ENCODE results near the gene OTUD7B.

OTUD7B gene

DNA sequence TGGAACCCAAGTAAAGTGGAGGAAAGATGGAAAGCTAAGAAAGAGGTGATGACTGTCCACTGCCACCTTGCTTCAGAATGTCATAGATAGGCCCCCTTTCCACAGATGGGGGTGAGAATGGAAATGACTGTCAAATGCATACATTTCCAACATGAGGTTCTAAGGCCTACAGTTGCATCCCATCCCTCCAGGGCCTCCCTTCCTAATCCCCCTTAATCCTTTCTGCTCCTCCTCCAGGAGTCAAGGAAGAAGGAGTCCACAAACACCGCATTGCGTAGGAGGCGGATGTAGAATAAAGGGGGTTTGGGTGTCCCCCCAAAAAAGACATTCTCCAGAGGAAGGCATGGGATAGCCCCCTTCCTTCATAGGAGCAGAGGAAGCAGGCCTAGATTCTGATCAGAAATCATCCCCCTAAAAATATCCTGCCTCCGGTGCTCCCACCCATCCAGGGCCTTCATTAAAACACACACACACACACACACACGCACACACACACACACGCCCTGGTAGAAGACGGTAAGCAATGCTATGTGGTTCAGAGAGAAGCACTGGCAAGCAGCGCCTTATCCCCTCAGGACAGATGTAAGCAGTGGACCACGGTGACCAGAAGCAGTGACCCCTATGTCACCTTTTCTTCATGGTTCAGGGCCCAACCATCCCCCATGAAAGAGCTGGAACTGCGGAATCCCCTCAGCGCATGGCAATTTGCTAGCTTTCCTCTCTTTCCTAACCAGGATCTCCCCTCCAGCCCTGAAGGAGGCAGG is 94.9 kb downstream of the OTUD7B start:
- peak overlapping the region; percentile 98 for H3K4me3 ChIP-seq (ENCODE audit: low read length)
- peak overlapping the region; percentile 6; the same call in 1 of the 2 replicates for H3K9ac ChIP-seq (ENCODE audit: low read depth, low read length)
- no peaks in the 10 kb centered on the region for H3K27me3 ChIP-seq (ENCODE audit: insufficient read depth, low read length)
- peaks cover 29% of the 10 kb centered on the region; the same call in 1 of the 2 replicates for H3K36me3 ChIP-seq (ENCODE audit: insufficient read depth, low read depth, low read length)
- peaks cover 14% of the 10 kb centered on the region for H3K4me1 ChIP-seq (ENCODE audit: insufficient read depth, low read length)
- H3K9me3 ChIP-seq (ENCODE audit: insufficient read depth, low read depth, low read length) = no peaks in the 10 kb centered on the region
- H3K27ac ChIP-seq (ENCODE audit: low read length) = no peak overlapping the region

- Histone ChIP-seq H3K27ac (ENCODE audit: low read length) (no peak overlapping the region), H3K27me3 (ENCODE audit: insufficient read depth, low read length) (no peaks in the 10 kb centered on the region), H3K4me3 (ENCODE audit: low read length) (no peak overlapping the region), H3K36me3 (ENCODE audit: insufficient read depth, low read depth, low read length) (peaks cover 40% of the 10 kb centered on the region; the same call in 1 of the 2 replicates), H3K9ac (ENCODE audit: low read depth, low read length) (no peak overlapping the region), H3K4me1 (ENCODE audit: insufficient read depth, low read length) (peaks cover 14% of the 10 kb centered on the region), H3K9me3 (ENCODE audit: insufficient read depth, low read depth, low read length) (no peaks in the 10 kb centered on the region)
These were observed 96.0 kb downstream of the OTUD7B start for GRCh38 chr1:149914545-149914944.

DNA sequence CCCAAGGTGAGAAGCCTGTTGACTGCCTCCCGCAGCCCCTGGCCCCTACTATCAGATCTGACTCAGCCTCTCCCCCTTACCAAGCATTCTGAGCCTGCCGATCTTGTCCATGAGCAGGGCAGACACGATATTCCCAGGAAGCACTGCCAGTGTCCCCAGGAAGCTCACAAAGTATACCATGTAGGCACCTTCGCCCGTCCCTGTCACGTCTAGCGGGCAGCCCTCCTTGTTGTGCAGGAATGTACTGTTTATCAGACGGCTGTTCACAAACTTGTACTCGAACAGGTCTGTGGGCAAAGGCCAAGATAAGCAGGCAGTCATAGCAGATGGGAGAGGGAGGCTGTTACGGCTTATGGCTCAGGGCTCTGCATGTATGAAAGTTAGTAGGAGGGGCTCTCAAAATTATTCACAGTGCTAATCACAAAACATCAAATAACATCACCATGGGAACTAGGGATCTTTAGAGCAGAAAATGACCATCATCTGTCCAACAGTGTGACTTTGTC is 103.9 kb downstream of the OTUD7B start:
- Histone ChIP-seq H3K4me3 (ENCODE audit: low read length) (no peak overlapping the region), H3K27ac (ENCODE audit: low read length) (no peak overlapping the region), H3K4me1 (ENCODE audit: insufficient read depth, low read length) (no peaks in the 10 kb centered on the region), H3K27me3 (ENCODE audit: insufficient read depth, low read length) (no peaks in the 10 kb centered on the region), H3K36me3 (ENCODE audit: insufficient read depth, low read depth, low read length) (peaks cover 69% of the 10 kb centered on the region), H3K9me3 (ENCODE audit: insufficient read depth, low read depth, low read length) (no peaks in the 10 kb centered on the region), H3K9ac (ENCODE audit: low read depth, low read length) (no peak overlapping the region)

DNA sequence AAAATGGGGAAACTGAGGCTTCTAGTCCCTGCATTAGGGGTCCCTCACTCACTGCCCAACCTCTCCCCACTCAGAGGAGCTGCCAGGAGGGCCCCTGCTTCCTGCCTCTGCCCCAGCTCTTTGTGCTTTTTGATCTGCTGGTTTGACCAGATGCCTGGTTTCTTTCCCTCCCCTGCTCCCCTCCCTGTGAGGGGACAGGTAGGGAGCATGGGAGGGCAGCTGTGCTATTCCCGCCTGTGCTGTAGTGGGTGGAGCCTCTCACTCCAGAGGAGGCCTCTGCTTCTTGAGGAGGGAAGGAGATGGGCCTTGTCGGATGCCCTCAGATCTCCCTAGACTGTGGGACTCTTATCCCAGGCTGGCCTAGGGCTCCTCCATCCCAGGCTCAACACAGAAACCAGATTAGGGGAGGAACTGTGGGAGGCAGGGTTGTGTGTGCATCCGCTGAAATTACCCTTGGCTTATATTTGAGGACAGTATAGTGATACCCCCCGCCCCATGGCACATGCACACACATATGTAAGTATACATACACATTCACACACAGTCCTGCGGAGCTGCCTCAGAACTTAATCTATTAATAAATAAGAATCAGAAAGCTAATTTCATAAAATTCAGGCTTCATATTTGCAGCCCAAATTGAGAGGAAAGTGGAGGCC is 106.6 kb downstream of the OTUD7B start:
- Histone ChIP-seq H3K9ac (ENCODE audit: low read depth, low read length) (no peak overlapping the region), H3K4me1 (ENCODE audit: insufficient read depth, low read length) (no peaks in the 10 kb centered on the region), H3K4me3 (ENCODE audit: low read length) (no peak overlapping the region), H3K9me3 (ENCODE audit: insufficient read depth, low read depth, low read length) (no peaks in the 10 kb centered on the region), H3K27ac (ENCODE audit: low read length) (no peak overlapping the region), H3K36me3 (ENCODE audit: insufficient read depth, low read depth, low read length) (peaks cover 43% of the 10 kb centered on the region), H3K27me3 (ENCODE audit: insufficient read depth, low read length) (no peaks in the 10 kb centered on the region)

DNA sequence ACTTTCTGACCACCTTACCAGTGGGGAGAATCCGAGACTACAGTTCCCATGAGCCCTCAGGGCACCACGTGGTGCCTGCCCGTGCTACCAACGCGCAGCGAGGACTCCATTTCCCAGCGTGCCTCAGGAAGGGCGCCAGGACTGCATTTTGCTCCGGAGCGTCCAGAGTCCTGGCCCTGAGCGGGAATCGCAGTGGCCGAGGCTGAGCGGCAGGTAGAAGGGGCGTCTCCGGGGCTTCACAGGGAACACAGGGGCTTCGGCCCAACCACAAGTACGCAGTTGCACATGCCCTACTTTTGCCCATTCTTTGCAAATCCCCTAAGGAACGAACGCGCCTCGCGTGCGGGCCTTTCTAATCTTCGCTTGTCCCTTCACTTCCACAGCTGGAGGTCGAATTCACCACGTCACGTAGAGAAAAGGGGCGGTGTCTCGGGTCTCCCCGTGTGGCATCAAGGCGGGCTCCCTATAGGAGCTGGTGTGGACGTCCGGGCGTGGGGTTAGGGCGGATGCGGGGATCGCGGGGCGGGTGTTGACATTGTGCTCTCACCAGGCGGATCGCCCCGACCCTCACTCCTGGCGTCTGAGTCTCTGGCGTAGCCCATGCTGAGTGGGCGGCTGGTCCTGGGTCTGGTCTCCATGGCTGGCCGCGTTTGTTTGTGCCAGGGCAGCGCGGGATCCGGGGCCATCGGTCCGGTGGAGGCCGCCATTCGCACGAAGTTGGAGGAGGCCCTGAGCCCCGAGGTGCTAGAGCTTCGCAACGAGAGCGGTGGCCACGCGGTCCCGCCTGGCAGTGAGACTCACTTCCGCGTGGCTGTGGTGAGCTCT is 110.9 kb downstream of the OTUD7B start, which contains the start of gene BOLA1:
BOLA1 (plus strand) TSS at position 109 of the 825 bp plus-strand sequence; CDS start at position 601, 492 bp downstream.
- no peaks in the 10 kb centered on the region for H3K4me1 ChIP-seq (ENCODE audit: insufficient read depth, low read length)
- peak within 1 kb of the TSS; percentile 82 for H3K4me3 ChIP-seq (ENCODE audit: low read length)
- no peaks in the 10 kb centered on the region for H3K9me3 ChIP-seq (ENCODE audit: insufficient read depth, low read depth, low read length)
- H3K9ac ChIP-seq (ENCODE audit: low read depth, low read length) = peak within 1 kb of the TSS; percentile 86; the same call in 1 of the 2 replicates
- peak within 1 kb of the TSS; percentile 55 for H3K27ac ChIP-seq (ENCODE audit: low read length)
- H3K36me3 ChIP-seq (ENCODE audit: insufficient read depth, low read depth, low read length) = peaks cover 6% of the 10 kb centered on the region; the same call in 1 of the 2 replicates
- no peaks in the 10 kb centered on the region for H3K27me3 ChIP-seq (ENCODE audit: insufficient read depth, low read length)

GRCh38 chr1:149896575-149896974 is 114.0 kb downstream of the OTUD7B start:
- Histone ChIP-seq H3K9me3 (ENCODE audit: insufficient read depth, low read depth, low read length) (no peaks in the 10 kb centered on the region), H3K27me3 (ENCODE audit: insufficient read depth, low read length) (no peaks in the 10 kb centered on the region), H3K36me3 (ENCODE audit: insufficient read depth, low read depth, low read length) (no peaks in the 10 kb centered on the region), H3K27ac (ENCODE audit: low read length) (no peak overlapping the region), H3K4me1 (ENCODE audit: insufficient read depth, low read length) (no peaks in the 10 kb centered on the region), H3K9ac (ENCODE audit: low read depth, low read length) (no peak overlapping the region), H3K4me3 (ENCODE audit: low read length) (no peak overlapping the region)

DNA sequence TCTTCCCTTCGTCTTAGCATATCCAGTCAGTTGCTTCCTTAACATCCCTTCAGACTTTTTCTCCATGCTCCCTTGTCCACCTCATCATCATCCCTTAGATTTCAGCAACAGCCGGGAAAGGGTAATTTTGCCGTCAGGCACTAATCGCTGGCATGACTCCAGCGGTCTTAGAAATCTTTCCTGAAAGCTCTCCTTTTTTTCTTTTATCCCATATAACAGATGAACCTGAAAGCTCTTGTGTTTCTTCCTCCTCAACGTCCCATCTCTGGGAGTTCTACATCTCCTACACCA is 121.6 kb downstream of the OTUD7B start:
- no peaks in the 10 kb centered on the region for H3K9me3 ChIP-seq (ENCODE audit: insufficient read depth, low read depth, low read length)
- peak overlapping the region; percentile 95 for H3K27ac ChIP-seq (ENCODE audit: low read length)
- peak overlapping the region; percentile 99 for H3K9ac ChIP-seq (ENCODE audit: low read depth, low read length)
- no peaks in the 10 kb centered on the region for H3K27me3 ChIP-seq (ENCODE audit: insufficient read depth, low read length)
- peak overlapping the region; percentile 76 for H3K4me3 ChIP-seq (ENCODE audit: low read length)
- peaks cover 12% of the 10 kb centered on the region; the same call in 1 of the 2 replicates for H3K4me1 ChIP-seq (ENCODE audit: insufficient read depth, low read length)
- no peaks in the 10 kb centered on the region for H3K36me3 ChIP-seq (ENCODE audit: insufficient read depth, low read depth, low read length)

DNA sequence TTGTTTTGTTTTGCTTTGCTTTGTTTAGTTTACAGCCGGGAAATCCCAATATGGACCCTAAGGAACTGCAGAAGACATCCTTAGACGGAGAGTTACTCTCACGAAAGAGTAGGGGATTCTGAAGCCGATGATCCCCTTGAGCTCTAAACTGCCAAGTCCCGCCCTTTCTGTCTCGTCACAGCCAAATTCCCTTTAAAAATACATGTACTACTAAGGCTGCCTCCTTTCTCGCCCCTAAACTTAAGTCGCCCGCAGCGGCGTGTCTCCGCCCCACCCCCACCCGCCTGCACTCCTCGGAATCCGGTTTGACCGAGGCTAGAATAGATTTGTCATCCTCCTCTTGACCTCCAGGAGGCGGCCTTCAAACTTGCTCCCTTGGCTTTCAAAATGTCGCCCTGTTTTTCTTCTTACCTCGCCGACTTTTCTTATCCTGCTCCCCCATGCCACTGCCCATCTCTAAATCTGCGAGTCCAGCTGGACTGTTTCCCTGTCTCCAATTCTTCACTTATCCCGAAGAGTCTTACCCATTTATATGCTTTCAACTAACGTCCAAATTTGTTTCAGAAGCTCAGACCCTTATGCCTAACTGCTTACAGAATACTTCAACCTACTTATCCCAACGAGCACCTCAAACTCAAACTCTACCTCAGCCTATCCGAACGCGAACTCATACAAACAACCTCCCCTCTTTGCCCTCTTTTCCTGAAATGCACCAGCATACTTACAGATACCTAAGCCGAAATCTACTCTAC is 122.1 kb downstream of the OTUD7B start:
- H3K36me3 ChIP-seq (ENCODE audit: insufficient read depth, low read depth, low read length) = no peaks in the 10 kb centered on the region
- H3K27me3 ChIP-seq (ENCODE audit: insufficient read depth, low read length) = no peaks in the 10 kb centered on the region
- peak overlapping the region; percentile 99 for H3K9ac ChIP-seq (ENCODE audit: low read depth, low read length)
- peak overlapping the region; percentile 76 for H3K4me3 ChIP-seq (ENCODE audit: low read length)
- H3K4me1 ChIP-seq (ENCODE audit: insufficient read depth, low read length) = peaks cover 12% of the 10 kb centered on the region; the same call in 1 of the 2 replicates
- no peaks in the 10 kb centered on the region for H3K9me3 ChIP-seq (ENCODE audit: insufficient read depth, low read depth, low read length)
- peak overlapping the region; percentile 95 for H3K27ac ChIP-seq (ENCODE audit: low read length)
